ENCODE measurements around the gene MAML3.

DNA sequence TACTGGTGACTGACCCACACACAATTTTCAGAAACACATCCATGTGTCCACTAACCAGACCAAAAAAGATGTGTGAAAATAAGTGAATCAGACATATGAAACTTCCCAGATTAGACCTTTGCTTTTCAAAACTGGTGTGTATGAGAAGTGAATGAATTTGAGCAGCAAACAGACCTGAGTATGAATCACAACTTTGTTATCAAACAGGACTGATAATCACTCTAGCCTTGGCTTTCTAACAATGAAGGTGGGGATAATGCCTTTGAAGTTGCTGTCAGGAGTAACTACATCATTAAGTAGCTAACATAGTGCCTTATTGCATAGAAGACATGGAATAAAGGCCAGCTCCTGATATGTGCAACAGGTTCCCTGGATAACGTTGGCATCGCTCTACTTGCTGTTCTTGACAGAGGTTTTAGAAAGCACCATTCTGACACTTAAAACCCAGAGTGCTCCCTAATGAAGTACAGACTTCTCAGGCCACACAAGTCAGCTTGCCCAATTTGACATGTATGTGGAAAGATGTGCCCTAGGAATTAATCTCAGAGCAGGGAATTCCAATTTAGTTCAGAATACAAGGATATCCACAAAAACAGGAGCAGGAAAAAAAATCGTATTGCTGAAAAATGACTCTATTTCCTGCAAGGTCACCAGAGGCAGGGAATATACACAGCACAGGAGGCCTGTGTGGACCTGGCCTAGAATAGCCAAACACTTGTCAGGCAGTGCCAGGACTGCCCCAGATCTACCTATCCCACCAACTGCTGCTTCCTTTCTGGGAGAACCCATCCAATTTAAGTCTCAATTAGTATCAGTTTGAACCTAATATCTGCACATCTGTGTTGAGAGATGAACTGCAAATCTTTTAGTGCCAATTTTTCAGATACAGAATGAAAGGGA lies 87.7 kb downstream of the MAML3 start:
- TF ChIP-seq, protein P1, sequence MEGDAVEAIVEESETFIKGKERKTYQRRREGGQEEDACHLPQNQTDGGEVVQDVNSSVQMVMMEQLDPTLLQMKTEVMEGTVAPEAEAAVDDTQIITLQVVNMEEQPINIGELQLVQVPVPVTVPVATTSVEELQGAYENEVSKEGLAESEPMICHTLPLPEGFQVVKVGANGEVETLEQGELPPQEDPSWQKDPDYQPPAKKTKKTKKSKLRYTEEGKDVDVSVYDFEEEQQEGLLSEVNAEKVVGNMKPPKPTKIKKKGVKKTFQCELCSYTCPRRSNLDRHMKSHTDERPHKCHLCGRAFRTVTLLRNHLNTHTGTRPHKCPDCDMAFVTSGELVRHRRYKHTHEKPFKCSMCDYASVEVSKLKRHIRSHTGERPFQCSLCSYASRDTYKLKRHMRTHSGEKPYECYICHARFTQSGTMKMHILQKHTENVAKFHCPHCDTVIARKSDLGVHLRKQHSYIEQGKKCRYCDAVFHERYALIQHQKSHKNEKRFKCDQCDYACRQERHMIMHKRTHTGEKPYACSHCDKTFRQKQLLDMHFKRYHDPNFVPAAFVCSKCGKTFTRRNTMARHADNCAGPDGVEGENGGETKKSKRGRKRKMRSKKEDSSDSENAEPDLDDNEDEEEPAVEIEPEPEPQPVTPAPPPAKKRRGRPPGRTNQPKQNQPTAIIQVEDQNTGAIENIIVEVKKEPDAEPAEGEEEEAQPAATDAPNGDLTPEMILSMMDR (IDR thresholded peaks at IDR 0.05) = no peak
- TF ChIP-seq POLR2A (IDR thresholded peaks at IDR 0.05) (no peak), POLR2AphosphoS5 (IDR thresholded peaks at IDR 0.05) (no peak)

Data from upper lobe of left lung (tissue), 4 donors.